ENCODE results near the gene SOX13.

Gene SOX13

DNA sequence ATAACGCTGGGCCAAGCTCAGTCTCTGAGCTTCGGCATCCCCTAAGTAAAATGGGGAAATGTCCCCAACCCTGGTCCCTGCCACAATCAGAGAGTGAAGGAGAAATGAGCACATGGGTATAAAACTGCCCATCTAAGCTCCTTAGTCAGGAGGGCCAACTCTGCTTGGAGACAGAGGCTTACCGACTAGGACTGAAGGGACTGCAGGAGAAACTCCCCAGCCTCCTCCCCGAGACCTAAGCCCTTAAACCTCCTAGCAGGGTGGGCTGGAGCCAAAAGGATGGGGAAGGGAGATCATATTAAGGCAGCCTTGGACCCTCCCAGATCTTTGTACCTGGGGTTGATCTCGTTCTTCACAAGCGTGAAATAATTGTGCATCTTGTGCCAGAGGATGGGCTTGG, 73.4 kb downstream of the SOX13 start:
- DNase-seq (ENCODE audit: insufficient read length, low spot score) (no peak), FAIRE-seq (no peak)
- no peak for TF ChIP-seq POU2F2 (IDR thresholded peaks at IDR 0.05; ENCODE audit: low read depth, low read length)
- no peak for TF ChIP-seq POLR2AphosphoS5 (IDR thresholded peaks at IDR 0.05; ENCODE audit: low read depth, low read length)
- TF ChIP-seq TAF1 (IDR thresholded peaks at IDR 0.05; ENCODE audit: low read depth, low read length), result no peak
- TF ChIP-seq PAX5 (IDR thresholded peaks at IDR 0.05; ENCODE audit: insufficient read depth, low read length, severe bottlenecking), result no peak
- no peak for TF ChIP-seq POLR2A (IDR thresholded peaks at IDR 0.05; ENCODE audit: low read depth, low read length)
- no peak for TF ChIP-seq SPI1 (IDR thresholded peaks at IDR 0.05; ENCODE audit: low read depth, low read length)

DNA sequence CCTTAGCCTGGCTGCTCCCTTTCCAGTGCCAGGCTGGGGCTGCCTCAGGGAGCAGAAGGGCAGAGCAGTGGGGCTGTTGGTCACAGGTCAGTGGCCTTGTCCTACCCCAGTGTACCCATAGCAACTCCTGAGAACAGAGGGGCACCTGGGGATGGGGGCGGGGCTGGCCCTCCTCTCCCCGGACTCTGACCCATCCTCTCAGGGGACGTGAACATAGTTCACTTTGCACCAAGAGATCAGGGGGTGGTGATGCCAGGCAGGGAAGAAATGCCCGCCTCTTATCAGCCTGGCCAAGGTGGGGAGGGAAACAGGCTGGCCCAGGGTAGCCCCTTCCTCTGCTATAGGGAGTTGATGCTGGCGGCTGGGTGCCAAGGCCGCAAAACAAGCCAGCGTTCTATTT, 74.0 kb downstream of the SOX13 start:
- TF ChIP-seq PAX5 (IDR thresholded peaks at IDR 0.05; ENCODE audit: insufficient read depth, low read length, severe bottlenecking), result no peak
- TF ChIP-seq TAF1 (IDR thresholded peaks at IDR 0.05; ENCODE audit: low read depth, low read length), result no peak
- no peak for TF ChIP-seq POU2F2 (IDR thresholded peaks at IDR 0.05; ENCODE audit: low read depth, low read length)
- no peak for TF ChIP-seq POLR2AphosphoS5 (IDR thresholded peaks at IDR 0.05; ENCODE audit: low read depth, low read length)
- no peak for TF ChIP-seq SPI1 (IDR thresholded peaks at IDR 0.05; ENCODE audit: low read depth, low read length)
- no peak for TF ChIP-seq POLR2A (IDR thresholded peaks at IDR 0.05; ENCODE audit: low read depth, low read length)
- DNase-seq (ENCODE audit: insufficient read length, low spot score), result no peak
- FAIRE-seq, result no peak

DNA sequence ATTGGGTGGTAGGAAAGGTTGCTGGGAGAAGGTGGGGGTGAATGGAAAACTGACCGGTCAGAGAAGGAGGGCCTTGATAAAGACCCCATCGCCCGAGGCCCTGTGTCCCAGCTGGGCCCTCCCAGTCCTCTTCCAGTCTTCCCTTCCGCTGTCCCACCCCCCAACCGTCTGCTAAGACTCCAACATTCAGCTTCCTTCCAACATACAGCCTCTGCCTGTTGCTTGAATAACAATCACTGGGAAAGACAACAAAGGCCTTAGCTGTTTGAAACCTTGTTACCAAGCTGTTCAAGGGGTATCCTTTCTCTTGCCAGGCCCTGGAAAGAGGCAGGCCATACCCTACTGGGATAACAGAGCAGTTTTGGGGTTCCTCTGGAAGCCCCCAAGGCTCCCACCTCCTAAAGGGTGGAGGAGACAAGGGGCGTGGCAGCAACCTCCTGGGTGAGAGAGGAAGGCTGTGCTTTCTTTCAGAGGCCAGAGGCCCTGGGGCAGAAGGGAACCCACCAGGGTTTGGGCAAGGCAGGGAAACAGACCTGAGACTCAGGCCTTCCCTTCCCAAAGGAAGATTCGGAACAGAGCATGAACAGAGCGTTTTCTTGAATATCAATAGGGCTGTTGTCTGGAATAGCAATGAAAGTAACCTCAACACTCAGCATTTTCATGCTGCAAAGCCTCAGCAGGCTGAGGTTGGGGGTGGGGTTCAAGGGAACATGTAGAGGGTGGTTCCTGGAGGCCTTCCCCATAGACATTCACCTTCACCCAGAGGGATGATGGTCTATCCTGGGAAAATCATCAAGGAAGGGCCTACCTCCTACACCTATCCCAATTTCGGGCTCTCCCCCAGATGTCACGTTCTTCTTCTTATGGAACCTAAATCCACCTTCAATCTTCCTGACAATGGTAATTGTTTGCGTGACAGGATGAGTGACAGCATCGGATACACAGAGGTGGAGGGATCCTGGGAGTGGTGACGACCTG, 74.8 kb downstream of the SOX13 start:
- no peak for FAIRE-seq
- no peak for DNase-seq (ENCODE audit: insufficient read length, low spot score)
- TF ChIP-seq POLR2A (IDR thresholded peaks at IDR 0.05; ENCODE audit: low read depth, low read length) (no peak), POU2F2 (IDR thresholded peaks at IDR 0.05; ENCODE audit: low read depth, low read length) (no peak), PAX5 (IDR thresholded peaks at IDR 0.05; ENCODE audit: insufficient read depth, low read length, severe bottlenecking) (no peak), TAF1 (IDR thresholded peaks at IDR 0.05; ENCODE audit: low read depth, low read length) (no peak), POLR2AphosphoS5 (IDR thresholded peaks at IDR 0.05; ENCODE audit: low read depth, low read length) (no peak), SPI1 (IDR thresholded peaks at IDR 0.05; ENCODE audit: low read depth, low read length) (no peak)

DNA sequence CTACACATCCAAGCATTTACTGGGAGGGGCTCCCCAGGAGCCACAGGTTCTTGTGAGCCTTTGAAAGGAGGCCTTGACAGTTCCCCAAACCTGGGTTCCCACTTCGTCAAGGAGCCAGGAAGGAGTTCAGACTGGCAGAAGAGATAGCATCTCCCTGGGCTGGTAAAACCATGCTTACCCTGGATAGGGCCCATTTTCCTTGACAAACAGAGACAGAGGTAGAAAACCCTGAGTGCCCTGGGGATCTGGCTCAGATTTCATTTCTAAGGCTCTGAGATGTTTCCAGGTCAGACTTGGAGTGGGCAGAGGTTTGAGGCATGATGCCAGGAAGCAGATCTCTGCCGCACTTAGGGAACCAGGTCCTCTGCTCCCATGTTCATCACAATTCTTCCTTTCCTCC, 76.2 kb downstream of the SOX13 start:
- TF ChIP-seq POLR2AphosphoS5 (IDR thresholded peaks at IDR 0.05; ENCODE audit: low read depth, low read length), result no peak
- TF ChIP-seq PAX5 (IDR thresholded peaks at IDR 0.05; ENCODE audit: insufficient read depth, low read length, severe bottlenecking), result no peak
- TF ChIP-seq TAF1 (IDR thresholded peaks at IDR 0.05; ENCODE audit: low read depth, low read length), result no peak
- TF ChIP-seq POLR2A (IDR thresholded peaks at IDR 0.05; ENCODE audit: low read depth, low read length), result no peak
- TF ChIP-seq POU2F2 (IDR thresholded peaks at IDR 0.05; ENCODE audit: low read depth, low read length), result no peak
- no peak for TF ChIP-seq SPI1 (IDR thresholded peaks at IDR 0.05; ENCODE audit: low read depth, low read length)
- FAIRE-seq, result no peak
- no peak for DNase-seq (ENCODE audit: insufficient read length, low spot score)

DNA sequence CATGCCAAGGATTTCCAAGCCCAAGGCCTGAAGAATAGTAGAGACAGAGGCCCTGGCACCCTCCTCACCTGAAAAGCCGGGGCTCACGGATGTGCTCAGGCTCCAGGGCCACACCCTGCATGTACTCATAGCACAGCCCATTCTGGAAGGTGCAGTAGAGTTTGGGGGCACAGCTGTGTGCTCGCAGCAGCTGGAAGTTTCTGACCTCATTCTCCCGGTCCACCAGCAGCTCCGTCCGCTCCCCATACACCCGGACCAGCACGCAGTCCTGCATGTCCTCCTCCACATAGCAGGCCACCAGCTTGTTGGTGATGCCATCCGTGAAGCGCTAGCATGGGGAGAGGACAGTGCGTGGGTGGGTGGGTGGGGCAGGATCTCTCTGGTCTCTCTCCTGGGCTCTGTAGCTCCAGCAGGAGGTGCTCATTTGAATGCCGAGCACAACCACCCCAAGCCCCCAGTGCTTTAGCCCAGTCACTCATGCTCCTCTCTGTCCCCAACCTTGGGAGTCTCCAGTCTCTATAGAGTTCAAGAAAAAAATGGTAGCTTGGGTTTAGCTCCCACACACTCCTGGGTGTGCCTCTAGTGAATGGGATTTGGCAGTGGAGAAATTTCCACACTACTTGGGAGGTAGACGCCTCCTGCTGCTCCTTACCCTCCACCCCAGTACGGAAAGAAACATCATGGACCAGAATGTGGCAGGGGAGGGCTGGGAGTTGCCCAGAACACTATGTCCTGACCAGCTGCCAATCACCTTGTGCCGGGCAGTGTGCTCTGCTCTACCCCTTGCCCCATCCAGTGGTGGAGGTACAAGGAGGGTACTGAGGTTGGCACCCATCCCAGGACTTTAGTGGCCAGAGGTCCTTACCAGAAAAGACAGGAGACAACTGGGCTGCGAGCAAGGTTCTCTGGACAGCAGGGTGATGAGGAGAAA, 77.0 kb downstream of the SOX13 start:
- TF ChIP-seq POU2F2 (IDR thresholded peaks at IDR 0.05; ENCODE audit: low read depth, low read length) (no peak), POLR2A (IDR thresholded peaks at IDR 0.05; ENCODE audit: low read depth, low read length) (no peak), PAX5 (IDR thresholded peaks at IDR 0.05; ENCODE audit: insufficient read depth, low read length, severe bottlenecking) (no peak), SPI1 (IDR thresholded peaks at IDR 0.05; ENCODE audit: low read depth, low read length) (no peak), POLR2AphosphoS5 (IDR thresholded peaks at IDR 0.05; ENCODE audit: low read depth, low read length) (no peak), TAF1 (IDR thresholded peaks at IDR 0.05; ENCODE audit: low read depth, low read length) (no peak)
- FAIRE-seq, result no peak
- no peak for DNase-seq (ENCODE audit: insufficient read length, low spot score)

DNA sequence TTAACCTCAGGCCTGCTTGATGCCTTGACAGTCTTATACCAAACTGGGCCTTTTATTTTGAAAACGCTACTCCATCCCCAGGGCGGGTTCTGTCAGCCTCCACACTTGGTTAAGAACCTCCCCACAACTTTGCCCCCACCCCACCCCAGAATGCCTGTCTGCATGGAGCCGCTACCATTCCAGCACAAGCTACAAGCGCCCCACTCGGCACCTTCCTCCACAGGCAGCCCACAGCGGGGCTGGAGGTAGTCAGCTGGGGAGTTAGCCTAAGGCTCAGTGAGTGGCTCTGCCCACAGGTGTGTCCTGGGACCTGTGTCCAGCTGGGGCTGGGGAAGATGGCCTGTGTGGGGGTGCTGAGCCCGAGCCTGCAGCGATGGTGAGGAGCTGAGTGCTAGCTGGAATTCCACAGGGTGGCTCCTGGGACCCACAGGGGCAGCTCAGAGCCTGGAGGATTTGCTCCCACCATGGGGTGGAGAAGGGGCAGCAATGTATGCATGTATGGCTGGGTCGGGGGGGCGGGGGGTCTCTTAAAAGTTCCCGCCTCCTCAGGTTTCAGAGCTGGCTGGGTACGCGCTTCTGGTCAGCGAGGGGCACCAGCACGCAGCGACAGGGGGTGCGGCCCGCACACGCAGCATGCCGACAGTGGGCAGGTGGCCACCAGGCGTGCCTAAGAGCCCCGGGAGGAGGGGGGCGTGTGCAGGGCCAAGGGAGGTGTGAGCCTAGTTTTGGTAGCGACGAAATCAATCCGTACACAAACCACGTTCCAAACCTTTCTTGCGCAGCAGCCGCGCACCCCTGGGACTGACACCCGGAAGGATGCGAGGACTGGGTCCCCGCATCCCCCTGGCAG, 78.0 kb downstream of the SOX13 start:
- DNase-seq (ENCODE audit: insufficient read length, low spot score), result no peak
- TF ChIP-seq POLR2AphosphoS5 (IDR thresholded peaks at IDR 0.05; ENCODE audit: low read depth, low read length) (no peak), PAX5 (IDR thresholded peaks at IDR 0.05; ENCODE audit: insufficient read depth, low read length, severe bottlenecking) (no peak), POLR2A (IDR thresholded peaks at IDR 0.05; ENCODE audit: low read depth, low read length) (no peak), SPI1 (IDR thresholded peaks at IDR 0.05; ENCODE audit: low read depth, low read length) (no peak), POU2F2 (IDR thresholded peaks at IDR 0.05; ENCODE audit: low read depth, low read length) (no peak), TAF1 (IDR thresholded peaks at IDR 0.05; ENCODE audit: low read depth, low read length) (no peak)
- FAIRE-seq, result no peak

DNA sequence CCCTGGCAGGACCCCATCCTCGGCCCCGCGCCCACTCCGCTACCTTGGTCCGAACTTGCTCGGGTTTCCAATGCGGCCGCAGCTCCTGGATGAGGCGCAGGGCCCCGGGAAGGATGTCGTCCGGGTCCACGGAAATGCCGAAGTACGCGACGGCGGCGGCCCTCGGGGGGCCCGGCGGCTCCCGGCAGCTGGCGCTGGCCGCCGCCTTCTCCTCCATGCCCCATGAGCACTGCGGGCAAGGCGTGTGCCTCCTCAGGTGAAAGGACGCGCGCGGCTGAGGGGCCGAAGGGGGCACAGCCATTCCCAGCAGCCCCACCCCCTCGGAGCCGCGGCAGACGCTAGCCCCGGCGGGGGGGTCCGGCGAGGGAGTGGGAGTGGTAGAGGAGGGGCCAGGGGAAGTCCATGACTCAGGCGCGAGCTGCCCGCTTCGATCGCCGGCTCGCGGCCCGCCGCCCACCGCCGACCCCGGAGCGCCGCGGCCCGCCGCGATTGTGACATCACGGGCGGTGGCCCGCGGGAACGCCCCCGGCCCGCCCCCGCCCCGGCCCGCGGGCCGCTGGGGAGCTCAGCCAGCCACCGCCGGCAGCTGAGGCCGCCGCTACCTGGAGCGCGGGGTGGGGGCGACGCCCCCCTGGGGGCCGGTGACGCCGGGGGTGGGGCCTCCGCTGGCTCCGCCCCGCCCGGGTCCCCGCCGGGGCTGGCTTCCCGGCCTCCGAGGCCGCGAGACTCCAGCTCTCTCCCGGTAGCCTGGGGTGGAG, 78.8 kb downstream of the SOX13 start, which contains the start of gene ETNK2:
TSS of gene ETNK2 (minus strand) at position 493 of the 758 bp plus-strand sequence. CDS start at position 301, 192 bp downstream.
- TF ChIP-seq PAX5 (IDR thresholded peaks at IDR 0.05; ENCODE audit: insufficient read depth, low read length, severe bottlenecking), result no peak
- TF ChIP-seq POLR2AphosphoS5 (IDR thresholded peaks at IDR 0.05; ENCODE audit: low read depth, low read length), result no peak
- TF ChIP-seq SPI1 (IDR thresholded peaks at IDR 0.05; ENCODE audit: low read depth, low read length), result no peak
- no peak for TF ChIP-seq POLR2A (IDR thresholded peaks at IDR 0.05; ENCODE audit: low read depth, low read length)
- no peak for TF ChIP-seq TAF1 (IDR thresholded peaks at IDR 0.05; ENCODE audit: low read depth, low read length)
- no peak for TF ChIP-seq POU2F2 (IDR thresholded peaks at IDR 0.05; ENCODE audit: low read depth, low read length)
- no peak for FAIRE-seq
- DNase-seq (ENCODE audit: insufficient read length, low spot score), result peak; percentile 53
